GM12874 (cell line): ENCODE data around the gene AHNAK2.

Experiments used
- CTCF ChIP-seq: IDR thresholded peaks from 2 replicates; pipeline ENCODE4 v1.5.1; 2011; ENCODE audit warnings: low read depth, mild to moderate bottlenecking, control low read depth, low read length, moderate library complexity; ENCODE audit not compliant: insufficient read depth

The AHNAK2 gene

GRCh38 chr14:104956290-104956890, 21.8 kb downstream of the AHNAK2 start:
- no peak for TF ChIP-seq CTCF

- no peak for TF ChIP-seq CTCF
Observed at GRCh38 chr14:104955396-104955770, 22.8 kb downstream of the AHNAK2 start.

GRCh38 chr14:104954746-104955395, 23.3 kb downstream of the AHNAK2 start:
- no peak for TF ChIP-seq CTCF

GRCh38 chr14:104953896-104954656, 24.1 kb downstream of the AHNAK2 start:
- TF ChIP-seq CTCF: no peak

- TF ChIP-seq CTCF: no peak
Observed at GRCh38 chr14:104953097-104953496, 25.1 kb downstream of the AHNAK2 start.

GRCh38 chr14:104950021-104950420, 28.2 kb downstream of the AHNAK2 start:
- TF ChIP-seq CTCF: no peak

GRCh38 chr14:104948736-104949031, 29.5 kb downstream of the AHNAK2 start:
- no peak for TF ChIP-seq CTCF
